Activated naive CD4-positive, alpha-beta T cell treated with anti-CD3 and anti-CD28 coated beads, Interleukin-2, amount 10 ng/mL, durations not matched to agents 7 days and 5 days (primary cell): ENCODE results near the gene TTC23.

Source experiments
- CTCF ChIA-PET: fragments of 350-600 bp; sonication (Branson Sonifier 250); formaldehyde crosslinking; loops from one replicate; lab custom pipeline; 2021; ENCODE audit warnings: antibody characterized with exemption; lab: Charles Lee
- DNase-seq: peaks from one replicate; pipeline ENCODE4 v3.0.0-alpha.2; 2020
- H3K27ac Mint-ChIP-seq: one replicate; pipeline ENCODE4 v1.8.0; 2021; ENCODE audit warnings: mild to moderate bottlenecking, moderate library complexity, mixed read lengths
- H3K27me3 Mint-ChIP-seq: one replicate; pipeline ENCODE4 v1.8.0; 2021; ENCODE audit warnings: mild to moderate bottlenecking, mixed read lengths
- H3K36me3 Mint-ChIP-seq: one replicate; pipeline ENCODE4 v1.8.0; 2021; ENCODE audit warnings: mixed read lengths
- H3K4me1 Mint-ChIP-seq: one replicate; pipeline ENCODE4 v1.8.0; 2021; ENCODE audit warnings: mixed read lengths
- H3K4me3 Mint-ChIP-seq: one replicate; pipeline ENCODE4 v1.8.0; 2021; ENCODE audit warnings: mild to moderate bottlenecking, moderate library complexity, mixed read lengths
- H3K9me3 Mint-ChIP-seq: one replicate; pipeline ENCODE4 v1.8.0; 2021; ENCODE audit warnings: mixed read lengths

TTC23 gene, protein sequence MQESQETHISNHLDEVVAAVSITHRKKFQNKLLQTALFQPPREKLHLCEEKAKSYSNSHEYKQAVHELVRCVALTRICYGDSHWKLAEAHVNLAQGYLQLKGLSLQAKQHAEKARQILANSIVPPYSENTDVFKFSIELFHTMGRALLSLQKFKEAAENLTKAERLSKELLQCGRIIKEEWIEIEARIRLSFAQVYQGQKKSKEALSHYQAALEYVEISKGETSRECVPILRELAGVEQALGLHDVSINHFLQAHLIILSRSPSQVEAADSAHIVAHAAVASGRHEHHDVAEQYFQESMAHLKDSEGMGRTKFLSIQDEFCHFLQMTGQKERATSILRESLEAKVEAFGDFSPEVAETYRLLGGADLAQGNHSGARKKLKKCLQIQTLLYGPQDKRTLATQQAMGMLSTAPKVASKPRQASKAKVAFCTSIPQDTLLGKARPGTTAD

DNA sequence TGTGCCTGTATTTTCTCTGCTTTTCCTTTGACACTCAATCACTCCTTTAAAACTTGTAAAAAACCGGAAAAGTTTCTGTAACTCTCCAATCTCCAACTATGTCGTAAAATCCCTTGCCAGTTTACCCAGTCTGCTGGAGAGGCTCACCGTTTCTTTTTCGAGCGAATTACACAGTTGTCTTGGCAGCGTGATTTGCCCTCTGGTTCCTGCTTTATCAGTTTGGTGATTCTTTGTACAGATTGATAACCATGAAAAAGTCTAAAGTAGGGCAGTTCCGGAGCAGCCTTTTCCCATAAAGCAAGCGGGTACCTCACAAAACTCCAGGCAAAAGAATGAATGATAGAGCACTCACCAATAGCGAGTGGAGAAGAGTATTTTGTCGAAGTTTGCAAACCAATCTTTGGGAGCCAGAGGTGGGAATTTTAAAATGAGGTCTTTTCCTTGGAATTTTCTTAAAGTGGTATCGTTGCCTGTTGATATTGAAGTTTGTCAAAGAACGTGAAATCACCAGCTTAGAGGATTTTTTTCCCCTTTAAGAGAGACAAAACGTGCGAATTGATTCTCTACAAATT is at the start of gene TTC23:
Gene TTC23 (minus strand): TSS at position 312 of the 572 bp plus-strand sequence. CDS start 20,869 bp downstream, outside the sequence.
- no peak within 1 kb of the TSS for H3K27ac Mint-ChIP-seq
- CTCF ChIA-PET = no interaction called here
- no peaks in the 10 kb centered on the region for H3K27me3 Mint-ChIP-seq
- H3K4me3 Mint-ChIP-seq = peak within 1 kb of the TSS; percentile 87
- H3K9me3 Mint-ChIP-seq = peaks cover 5% of the 10 kb centered on the region
- H3K36me3 Mint-ChIP-seq = peaks cover 12% of the 10 kb centered on the region
- DNase-seq = no peak
- H3K4me1 Mint-ChIP-seq = peaks cover 31% of the 10 kb centered on the region

DNA sequence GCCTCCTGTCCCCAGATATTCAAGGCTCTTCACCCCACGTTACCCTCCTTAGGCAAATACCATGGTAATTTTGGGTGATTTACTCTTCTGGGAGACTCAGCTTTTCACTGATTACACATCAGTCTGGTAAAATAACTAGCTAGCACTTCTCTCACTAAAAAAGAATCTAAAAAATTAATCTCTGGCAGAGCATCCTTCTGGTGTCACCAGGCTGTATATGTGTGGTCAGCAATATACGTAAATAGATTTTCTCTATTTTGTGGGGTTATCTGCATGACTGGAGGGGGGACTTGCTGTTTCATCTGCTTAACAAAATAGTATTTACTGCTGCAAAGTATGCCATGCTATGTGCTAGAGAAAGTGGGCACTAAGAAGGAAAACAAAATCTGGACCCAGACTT is 47.0 kb upstream of the TTC23 start:
- Mint-ChIP-seq H3K27me3 (no peaks in the 10 kb centered on the region), H3K36me3 (peaks cover 21% of the 10 kb centered on the region), H3K4me3 (no peak overlapping the region), H3K9me3 (peaks cover 13% of the 10 kb centered on the region), H3K4me1 (peaks cover 3% of the 10 kb centered on the region), H3K27ac (no peak overlapping the region)
- CTCF ChIA-PET = interaction anchor here (2.4 kb wide), 1 partner anchor 9 kb away, joined by 9 read pairs; no protein-coding TSS in a partner anchor
- no peak for DNase-seq

DNA sequence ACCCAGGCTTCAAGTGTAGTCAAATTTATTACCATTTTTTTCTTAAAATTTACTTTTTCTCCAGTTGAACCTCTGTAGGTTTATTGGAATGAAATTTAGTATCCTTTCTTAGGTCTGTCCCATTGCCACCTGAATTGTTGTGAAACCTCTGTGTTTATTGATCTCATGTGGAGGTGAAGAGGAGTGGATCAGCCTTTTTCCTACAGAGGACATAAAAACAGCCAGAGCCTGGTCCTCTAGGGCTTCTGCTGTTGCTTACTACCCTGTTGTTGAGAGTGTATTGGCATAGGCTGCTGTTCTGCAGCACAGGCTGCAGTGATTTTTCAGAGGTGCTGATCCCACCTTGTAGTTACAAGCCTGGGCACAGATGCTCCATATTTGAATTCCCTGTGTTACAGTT is 46.5 kb upstream of the TTC23 start:
- CTCF ChIA-PET = interaction anchor here (2.4 kb wide), 1 partner anchor 9 kb away, joined by 9 read pairs; no protein-coding TSS in a partner anchor
- Mint-ChIP-seq H3K27ac (no peak overlapping the region), H3K27me3 (no peaks in the 10 kb centered on the region), H3K4me1 (peaks cover 3% of the 10 kb centered on the region), H3K36me3 (peaks cover 21% of the 10 kb centered on the region), H3K4me3 (no peak overlapping the region), H3K9me3 (peaks cover 13% of the 10 kb centered on the region)
- no peak for DNase-seq

DNA sequence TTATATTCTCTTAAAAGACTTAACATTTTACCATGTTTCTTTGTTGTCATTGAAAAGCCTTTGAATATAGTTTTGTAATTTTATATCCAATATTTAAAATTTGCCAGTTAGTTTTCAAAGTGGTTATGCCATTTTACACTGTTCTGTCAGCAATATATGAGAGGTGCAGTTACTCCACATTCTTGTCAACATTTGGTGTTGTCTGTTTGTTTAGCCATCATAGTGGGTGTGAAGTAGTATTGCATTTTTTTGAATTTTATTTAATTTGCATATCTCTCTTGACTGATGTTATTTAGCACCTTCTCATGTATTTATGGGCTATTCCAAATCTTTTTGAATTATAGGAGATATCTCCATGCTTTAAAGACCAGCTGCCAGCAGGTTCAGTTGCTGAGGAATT is 42.3 kb upstream of the TTC23 start:
- H3K4me3 Mint-ChIP-seq = no peak overlapping the region
- H3K36me3 Mint-ChIP-seq = peaks cover 21% of the 10 kb centered on the region
- no peak for DNase-seq
- peaks cover 13% of the 10 kb centered on the region for H3K9me3 Mint-ChIP-seq
- no peak overlapping the region for H3K27ac Mint-ChIP-seq
- CTCF ChIA-PET = no interaction called here
- H3K27me3 Mint-ChIP-seq = no peaks in the 10 kb centered on the region
- peaks cover 3% of the 10 kb centered on the region for H3K4me1 Mint-ChIP-seq

DNA sequence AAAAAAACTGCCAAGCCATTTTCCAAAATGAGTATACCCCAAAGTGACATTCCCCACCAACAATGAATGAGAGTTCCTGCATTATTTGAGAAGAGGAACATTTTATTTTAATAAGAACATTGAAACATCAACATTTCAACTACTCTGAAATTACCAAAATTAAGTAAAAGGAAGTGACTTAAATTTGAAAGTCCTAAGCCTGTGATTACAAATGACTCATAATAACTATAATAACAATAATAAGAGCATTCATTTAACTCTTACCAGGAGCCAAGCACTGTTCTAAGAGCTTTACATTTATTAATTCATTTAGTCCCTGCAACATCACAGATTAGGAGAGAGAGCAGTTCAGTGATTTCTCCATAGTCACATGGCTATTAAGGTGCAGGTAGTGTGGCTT is 34.3 kb upstream of the TTC23 start:
- Mint-ChIP-seq H3K27me3 (no peaks in the 10 kb centered on the region), H3K27ac (no peak overlapping the region), H3K36me3 (peaks cover 9% of the 10 kb centered on the region), H3K4me1 (peaks cover 28% of the 10 kb centered on the region), H3K4me3 (no peak overlapping the region), H3K9me3 (no peaks in the 10 kb centered on the region)
- no peak for DNase-seq
- CTCF ChIA-PET = interaction anchor here (4.6 kb wide), 1 partner anchor 420 kb away, joined by 66 read pairs; no protein-coding TSS in a partner anchor

DNA sequence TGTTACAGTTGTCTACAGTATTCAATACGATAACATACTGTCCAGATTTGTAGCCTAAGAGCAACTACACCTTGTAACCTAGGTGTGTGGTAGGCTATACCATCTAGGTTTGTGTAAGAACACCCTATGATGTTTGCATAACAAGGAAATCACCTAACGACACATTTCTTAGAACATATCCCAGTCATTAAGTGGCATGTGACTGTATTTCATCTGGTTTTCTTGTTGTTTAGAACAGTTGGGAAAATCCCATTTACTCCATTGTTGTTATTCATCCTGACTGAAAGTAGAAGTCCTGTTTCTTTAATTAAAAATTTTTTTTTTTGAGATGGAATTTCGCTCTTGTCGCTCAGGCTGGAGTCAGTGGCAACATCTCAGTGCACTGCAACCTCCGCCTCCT is 33.2 kb upstream of the TTC23 start:
- CTCF ChIA-PET = interaction anchor here (0.9 to 4.0 kb wide), 3 partner anchors 10 to 425 kb away, joined by 3 to 29 read pairs (median 19); no protein-coding TSS in a partner anchor
- DNase-seq = no peak
- peaks cover 29% of the 10 kb centered on the region for H3K4me1 Mint-ChIP-seq
- H3K4me3 Mint-ChIP-seq = no peak overlapping the region
- no peaks in the 10 kb centered on the region for H3K27me3 Mint-ChIP-seq
- H3K9me3 Mint-ChIP-seq = no peaks in the 10 kb centered on the region
- H3K36me3 Mint-ChIP-seq = peaks cover 9% of the 10 kb centered on the region
- H3K27ac Mint-ChIP-seq = no peak overlapping the region

DNA sequence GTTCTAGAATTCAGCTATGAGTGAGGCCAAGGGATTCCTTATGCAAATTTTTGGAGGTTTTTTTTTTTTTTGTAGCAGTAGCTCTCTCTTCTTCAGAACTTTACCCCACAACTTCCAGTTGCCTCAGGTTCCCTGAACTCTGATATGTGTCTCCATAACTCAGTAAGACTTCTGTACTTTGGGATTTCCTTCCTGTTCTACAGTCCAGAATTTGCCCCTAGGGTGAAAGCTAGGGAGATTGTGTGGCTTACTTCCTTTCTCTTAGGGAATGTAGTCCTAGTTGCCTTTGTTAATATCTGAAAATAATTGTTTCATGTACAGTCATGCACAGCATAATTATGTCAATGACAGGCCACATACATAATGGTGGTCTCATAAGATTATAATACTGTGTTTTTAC is 32.7 kb upstream of the TTC23 start:
- no peak overlapping the region for H3K27ac Mint-ChIP-seq
- H3K9me3 Mint-ChIP-seq = no peaks in the 10 kb centered on the region
- DNase-seq = no peak
- CTCF ChIA-PET = interaction anchor here (0.9 to 4.0 kb wide), 5 partner anchors 10 to 428 kb away, joined by 3 to 29 read pairs (median 3); no protein-coding TSS in a partner anchor
- no peaks in the 10 kb centered on the region for H3K27me3 Mint-ChIP-seq
- no peak overlapping the region for H3K4me3 Mint-ChIP-seq
- peaks cover 31% of the 10 kb centered on the region for H3K4me1 Mint-ChIP-seq
- H3K36me3 Mint-ChIP-seq = peaks cover 9% of the 10 kb centered on the region

DNA sequence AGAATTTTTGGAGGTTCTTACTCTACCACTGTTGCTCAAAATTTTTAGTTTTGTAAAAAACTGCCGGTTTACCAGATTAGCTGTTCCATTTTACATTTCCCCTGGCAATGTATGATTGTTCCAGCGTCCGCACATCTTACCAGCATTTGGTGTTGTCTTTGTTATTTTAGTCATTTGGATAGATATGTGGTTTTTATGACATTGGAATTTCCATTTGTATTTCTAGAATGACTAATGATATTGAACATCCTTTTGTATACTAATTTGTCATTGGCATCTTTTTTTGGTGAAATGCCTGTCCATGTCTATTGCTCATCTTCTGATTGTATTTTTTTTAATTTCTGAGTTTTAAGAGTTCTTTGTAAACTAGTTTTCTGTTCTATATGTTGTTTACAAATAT is 30.4 kb upstream of the TTC23 start:
- Mint-ChIP-seq H3K4me3 (no peak overlapping the region), H3K4me1 (peaks cover 33% of the 10 kb centered on the region), H3K36me3 (peaks cover 9% of the 10 kb centered on the region), H3K27ac (peak overlapping the region; percentile 72), H3K9me3 (no peaks in the 10 kb centered on the region), H3K27me3 (no peaks in the 10 kb centered on the region)
- CTCF ChIA-PET = interaction anchor here (4.0 kb wide), 1 partner anchor 424 kb away, joined by 29 read pairs; no protein-coding TSS in a partner anchor
- DNase-seq = no peak

DNA sequence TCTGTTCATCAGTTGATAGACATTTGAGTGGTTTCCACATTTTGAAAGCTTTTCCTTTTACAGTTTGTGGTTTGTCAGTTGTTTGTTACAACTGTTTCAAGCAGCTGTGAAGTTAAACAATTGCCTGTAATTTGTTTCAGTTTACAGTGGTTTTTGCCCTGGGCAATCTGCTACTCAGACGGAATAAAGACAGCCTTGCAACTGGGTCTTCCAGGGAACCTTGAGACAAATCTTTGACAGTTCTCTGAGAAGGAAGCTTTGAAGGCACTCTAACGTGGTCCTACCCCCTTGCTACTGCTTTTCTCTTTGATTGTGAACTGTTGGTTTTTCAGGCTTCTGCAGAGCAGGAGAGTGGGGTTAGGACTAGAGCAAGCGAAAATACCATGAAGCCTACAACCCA is 29.9 kb upstream of the TTC23 start:
- no peak for DNase-seq
- Mint-ChIP-seq H3K4me1 (peaks cover 29% of the 10 kb centered on the region), H3K27me3 (no peaks in the 10 kb centered on the region), H3K27ac (peak overlapping the region; percentile 8), H3K9me3 (no peaks in the 10 kb centered on the region), H3K36me3 (peaks cover 9% of the 10 kb centered on the region), H3K4me3 (no peak overlapping the region)
- CTCF ChIA-PET = interaction anchor here (4.0 kb wide), 1 partner anchor 425 kb away, joined by 29 read pairs; no protein-coding TSS in a partner anchor

DNA sequence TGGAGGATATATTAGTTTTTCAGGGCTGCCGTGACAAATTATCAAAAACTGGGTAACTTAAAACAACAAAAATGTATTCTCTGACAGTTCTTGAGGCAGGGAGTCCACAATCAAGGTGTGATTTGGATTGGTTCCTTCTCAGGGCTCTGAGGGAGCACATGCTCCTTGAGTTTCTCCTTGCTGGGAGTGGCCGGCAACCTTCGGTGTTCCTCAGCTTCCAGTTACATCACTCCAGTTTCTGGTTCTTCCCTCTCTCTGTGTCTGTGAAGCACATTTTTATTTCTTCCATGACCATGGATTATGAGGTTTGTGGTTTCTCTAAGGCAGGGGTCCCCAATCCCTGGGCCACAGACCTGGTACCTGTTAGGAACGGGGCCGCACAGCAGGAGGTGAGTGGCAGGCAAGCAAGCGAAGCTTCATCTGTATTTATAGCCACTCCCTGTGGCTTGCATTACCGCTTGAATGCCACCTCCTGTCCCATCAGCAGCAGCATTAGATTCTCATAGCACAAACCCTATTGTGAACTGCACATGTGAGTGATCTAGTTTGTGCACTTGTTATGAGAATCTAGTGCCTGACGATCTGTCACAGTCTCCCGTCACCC is 26.2 kb upstream of the TTC23 start:
- peaks cover 7% of the 10 kb centered on the region for H3K36me3 Mint-ChIP-seq
- H3K4me3 Mint-ChIP-seq = no peak overlapping the region
- CTCF ChIA-PET = interaction anchor here (1.6 to 7.3 kb wide), 3 partner anchors 96 to 478 kb away, joined by 3 to 99 read pairs (median 58); no protein-coding TSS in a partner anchor
- peaks cover 24% of the 10 kb centered on the region for H3K4me1 Mint-ChIP-seq
- no peaks in the 10 kb centered on the region for H3K9me3 Mint-ChIP-seq
- H3K27me3 Mint-ChIP-seq = no peaks in the 10 kb centered on the region
- H3K27ac Mint-ChIP-seq = no peak overlapping the region
- no peak for DNase-seq

DNA sequence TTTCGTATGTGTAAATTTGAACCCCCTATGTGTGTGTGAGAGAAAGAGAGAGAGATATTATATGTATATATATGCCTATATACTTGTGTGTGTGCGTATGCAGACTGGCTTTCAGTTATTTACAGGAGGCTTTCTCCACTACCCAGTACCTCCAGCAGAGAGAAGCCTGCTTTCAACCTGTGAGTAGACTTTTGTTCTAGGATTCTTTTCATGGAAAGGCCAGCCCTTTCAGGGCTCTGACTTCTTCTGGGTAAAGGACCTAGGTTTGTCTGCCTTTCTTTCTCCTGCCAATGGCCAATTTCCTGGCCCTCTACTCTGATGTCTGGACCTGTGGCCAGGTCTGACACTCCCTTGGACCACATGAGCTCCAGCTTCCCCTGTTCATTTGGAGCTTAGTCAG is 25.7 kb upstream of the TTC23 start:
- H3K4me1 Mint-ChIP-seq = peaks cover 18% of the 10 kb centered on the region

DNA sequence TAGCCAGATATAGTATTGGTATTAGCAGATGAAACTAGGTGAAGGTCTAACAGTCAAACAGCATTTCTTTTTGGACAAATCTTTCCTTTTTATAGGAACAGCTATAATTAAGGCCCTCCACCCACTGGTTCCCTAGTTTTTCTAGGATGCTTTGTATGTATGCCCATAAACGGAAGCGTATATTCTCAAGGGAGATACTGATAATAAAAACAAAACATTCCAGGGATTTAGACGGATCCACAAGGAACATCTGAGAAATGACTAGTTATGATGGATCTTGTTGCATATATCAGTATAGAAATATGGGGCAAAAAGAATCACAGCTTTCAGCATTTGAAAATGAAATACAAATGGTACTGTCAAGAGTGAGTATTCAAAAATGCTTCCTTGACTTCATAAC is 24.4 kb upstream of the TTC23 start:
- H3K4me3 Mint-ChIP-seq = no peak overlapping the region
- CTCF ChIA-PET = interaction anchor here (0.6 to 7.3 kb wide), 13 partner anchors 8 to 1065 kb away, joined by 3 to 99 read pairs (median 10); partner anchors contain the start of gene SYNM
- H3K4me1 Mint-ChIP-seq = peaks cover 5% of the 10 kb centered on the region
- no peak overlapping the region for H3K27ac Mint-ChIP-seq
- H3K27me3 Mint-ChIP-seq = no peaks in the 10 kb centered on the region
- no peak for DNase-seq
- H3K36me3 Mint-ChIP-seq = no peaks in the 10 kb centered on the region
- H3K9me3 Mint-ChIP-seq = no peaks in the 10 kb centered on the region

More for the DNA sequence above, 25.7 kb upstream of the TTC23 start:
- Mint-ChIP-seq H3K27me3 (no peaks in the 10 kb centered on the region), H3K4me3 (no peak overlapping the region), H3K27ac (no peak overlapping the region), H3K36me3 (peaks cover 5% of the 10 kb centered on the region), H3K9me3 (no peaks in the 10 kb centered on the region)
- no peak for DNase-seq
- CTCF ChIA-PET = interaction anchor here (1.3 to 7.3 kb wide), 4 partner anchors 97 to 479 kb away, joined by 3 to 99 read pairs (median 34); partner anchors contain the start of gene SYNM

DNA sequence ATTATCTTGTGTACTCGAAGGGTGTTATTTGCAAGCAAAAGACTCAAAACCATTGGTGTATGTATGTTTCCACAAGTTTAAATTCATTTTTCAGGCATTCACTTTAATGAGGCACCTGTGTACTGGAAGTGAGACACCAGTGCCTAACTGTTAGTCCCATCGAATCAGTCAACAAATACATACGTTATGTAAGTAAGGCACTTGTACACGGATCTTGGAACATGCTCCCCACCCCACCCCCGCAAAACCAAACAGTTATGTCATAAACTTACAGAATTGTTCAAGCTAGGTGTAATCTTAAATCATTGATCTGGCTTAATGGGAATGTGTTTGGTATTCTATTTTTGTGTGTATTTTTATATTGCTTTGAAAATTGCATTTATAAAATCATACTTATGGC is 19.1 kb upstream of the TTC23 start:
- Mint-ChIP-seq H3K27me3 (no peaks in the 10 kb centered on the region), H3K36me3 (peaks cover 4% of the 10 kb centered on the region), H3K4me3 (no peak overlapping the region), H3K4me1 (peaks cover 17% of the 10 kb centered on the region), H3K9me3 (no peaks in the 10 kb centered on the region), H3K27ac (no peak overlapping the region)
- DNase-seq = no peak
- CTCF ChIA-PET = interaction anchor here (0.7 to 1.1 kb wide), 3 partner anchors 10 to 488 kb away, joined by 3 to 5 read pairs (median 4); no protein-coding TSS in a partner anchor

DNA sequence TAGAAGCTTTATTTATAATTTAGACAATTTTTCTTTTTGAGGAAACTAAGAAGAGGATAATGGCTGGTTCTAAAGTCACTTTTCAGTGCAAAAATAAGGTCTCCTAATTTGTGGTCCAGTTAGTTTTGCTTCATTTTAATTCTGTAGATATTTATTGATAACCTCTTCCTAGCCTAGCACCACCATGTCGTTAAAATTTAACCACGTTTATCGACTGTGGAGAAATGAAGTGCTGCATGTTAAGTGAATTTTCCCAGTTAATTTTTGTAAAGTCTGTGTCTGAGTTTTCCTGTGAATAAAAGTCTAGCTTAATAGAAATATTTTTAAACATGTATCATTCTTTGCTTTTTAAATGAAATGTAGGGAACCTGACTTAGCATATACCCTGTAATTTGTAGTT is 18.6 kb upstream of the TTC23 start:
- H3K27ac Mint-ChIP-seq = no peak overlapping the region

More for the DNA sequence above, 18.6 kb upstream of the TTC23 start:
- peaks cover 17% of the 10 kb centered on the region for H3K4me1 Mint-ChIP-seq
- CTCF ChIA-PET = interaction anchor here (1.0 to 1.7 kb wide), 3 partner anchors 11 to 436 kb away, joined by 4 to 7 read pairs (median 5); no protein-coding TSS in a partner anchor
- no peak overlapping the region for H3K4me3 Mint-ChIP-seq
- DNase-seq = no peak
- peaks cover 5% of the 10 kb centered on the region for H3K36me3 Mint-ChIP-seq
- H3K9me3 Mint-ChIP-seq = no peaks in the 10 kb centered on the region
- H3K27me3 Mint-ChIP-seq = no peaks in the 10 kb centered on the region
